ENCODE data around the gene SLC22A12.
"Not testable (repeated sequence)": the region's sequence is repeated elsewhere in the genome, so short reads cannot be mapped to it uniquely, and the experiment has no call there.

DNA sequence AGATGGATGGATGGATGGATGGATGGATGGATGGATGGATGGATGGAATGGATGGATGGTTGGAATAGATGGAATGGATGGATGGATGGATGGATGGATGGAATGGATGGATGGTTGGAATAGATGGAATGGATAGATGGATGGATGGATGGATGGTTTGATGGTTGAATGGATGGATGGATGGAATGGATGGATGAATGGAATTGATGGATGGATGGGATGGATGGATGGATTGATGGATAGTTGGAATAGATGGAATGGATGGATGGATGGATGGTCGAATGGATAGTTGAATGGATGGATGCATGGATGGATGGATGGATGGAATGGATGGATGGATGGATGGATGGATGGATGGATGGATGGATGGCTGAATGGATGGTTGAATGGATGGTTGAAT lies 4.9 kb downstream of the SLC22A12 start:
- not testable (repeated sequence) for TF ChIP-seq POLR2A (IDR thresholded peaks at IDR 0.05)
- TF ChIP-seq, protein P1, sequence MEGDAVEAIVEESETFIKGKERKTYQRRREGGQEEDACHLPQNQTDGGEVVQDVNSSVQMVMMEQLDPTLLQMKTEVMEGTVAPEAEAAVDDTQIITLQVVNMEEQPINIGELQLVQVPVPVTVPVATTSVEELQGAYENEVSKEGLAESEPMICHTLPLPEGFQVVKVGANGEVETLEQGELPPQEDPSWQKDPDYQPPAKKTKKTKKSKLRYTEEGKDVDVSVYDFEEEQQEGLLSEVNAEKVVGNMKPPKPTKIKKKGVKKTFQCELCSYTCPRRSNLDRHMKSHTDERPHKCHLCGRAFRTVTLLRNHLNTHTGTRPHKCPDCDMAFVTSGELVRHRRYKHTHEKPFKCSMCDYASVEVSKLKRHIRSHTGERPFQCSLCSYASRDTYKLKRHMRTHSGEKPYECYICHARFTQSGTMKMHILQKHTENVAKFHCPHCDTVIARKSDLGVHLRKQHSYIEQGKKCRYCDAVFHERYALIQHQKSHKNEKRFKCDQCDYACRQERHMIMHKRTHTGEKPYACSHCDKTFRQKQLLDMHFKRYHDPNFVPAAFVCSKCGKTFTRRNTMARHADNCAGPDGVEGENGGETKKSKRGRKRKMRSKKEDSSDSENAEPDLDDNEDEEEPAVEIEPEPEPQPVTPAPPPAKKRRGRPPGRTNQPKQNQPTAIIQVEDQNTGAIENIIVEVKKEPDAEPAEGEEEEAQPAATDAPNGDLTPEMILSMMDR (IDR thresholded peaks at IDR 0.05), result not testable (repeated sequence)
